DND-41 (cell line): ENCODE measurements around the gene CLEC14A.

Experiments
- EZH2 ChIP-seq: IDR thresholded peaks from 3 replicates; pipeline ENCODE4 v1.6.1; 2012; ENCODE audit warnings: borderline replicate concordance, low read depth, mild to moderate bottlenecking, moderate library complexity, low read length, inconsistent platforms; ENCODE audit not compliant: severe bottlenecking
- TF ChIP-seq, protein P1 (sequence below): IDR thresholded peaks from 2 replicates; pipeline ENCODE4 v1.5.1; 2012; ENCODE audit warnings: borderline replicate concordance, low read length, moderate library complexity, mild to moderate bottlenecking; ENCODE audit not compliant: poor library complexity, severe bottlenecking; ENCODE audit errors: extremely low read depth

DNA sequence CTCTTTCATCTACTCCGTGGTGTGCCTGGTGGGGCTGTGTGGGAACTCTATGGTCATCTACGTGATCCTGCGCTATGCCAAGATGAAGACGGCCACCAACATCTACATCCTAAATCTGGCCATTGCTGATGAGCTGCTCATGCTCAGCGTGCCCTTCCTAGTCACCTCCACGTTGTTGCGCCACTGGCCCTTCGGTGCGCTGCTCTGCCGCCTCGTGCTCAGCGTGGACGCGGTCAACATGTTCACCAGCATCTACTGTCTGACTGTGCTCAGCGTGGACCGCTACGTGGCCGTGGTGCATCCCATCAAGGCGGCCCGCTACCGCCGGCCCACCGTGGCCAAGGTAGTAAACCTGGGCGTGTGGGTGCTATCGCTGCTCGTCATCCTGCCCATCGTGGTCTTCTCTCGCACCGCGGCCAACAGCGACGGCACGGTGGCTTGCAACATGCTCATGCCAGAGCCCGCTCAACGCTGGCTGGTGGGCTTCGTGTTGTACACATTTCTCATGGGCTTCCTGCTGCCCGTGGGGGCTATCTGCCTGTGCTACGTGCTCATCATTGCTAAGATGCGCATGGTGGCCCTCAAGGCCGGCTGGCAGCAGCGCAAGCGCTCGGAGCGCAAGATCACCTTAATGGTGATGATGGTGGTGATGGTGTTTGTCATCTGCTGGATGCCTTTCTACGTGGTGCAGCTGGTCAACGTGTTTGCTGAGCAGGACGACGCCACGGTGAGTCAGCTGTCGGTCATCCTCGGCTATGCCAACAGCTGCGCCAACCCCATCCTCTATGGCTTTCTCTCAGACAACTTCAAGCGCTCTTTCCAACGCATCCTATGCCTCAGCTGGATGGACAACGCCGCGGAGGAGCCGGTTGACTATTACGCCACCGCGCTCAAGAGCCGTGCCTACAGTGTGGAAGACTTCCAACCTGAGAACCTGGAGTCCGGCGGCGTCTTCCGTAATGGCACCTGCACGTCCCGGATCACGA is 46.0 kb downstream of the CLEC14A start:
- TF ChIP-seq, protein P1, sequence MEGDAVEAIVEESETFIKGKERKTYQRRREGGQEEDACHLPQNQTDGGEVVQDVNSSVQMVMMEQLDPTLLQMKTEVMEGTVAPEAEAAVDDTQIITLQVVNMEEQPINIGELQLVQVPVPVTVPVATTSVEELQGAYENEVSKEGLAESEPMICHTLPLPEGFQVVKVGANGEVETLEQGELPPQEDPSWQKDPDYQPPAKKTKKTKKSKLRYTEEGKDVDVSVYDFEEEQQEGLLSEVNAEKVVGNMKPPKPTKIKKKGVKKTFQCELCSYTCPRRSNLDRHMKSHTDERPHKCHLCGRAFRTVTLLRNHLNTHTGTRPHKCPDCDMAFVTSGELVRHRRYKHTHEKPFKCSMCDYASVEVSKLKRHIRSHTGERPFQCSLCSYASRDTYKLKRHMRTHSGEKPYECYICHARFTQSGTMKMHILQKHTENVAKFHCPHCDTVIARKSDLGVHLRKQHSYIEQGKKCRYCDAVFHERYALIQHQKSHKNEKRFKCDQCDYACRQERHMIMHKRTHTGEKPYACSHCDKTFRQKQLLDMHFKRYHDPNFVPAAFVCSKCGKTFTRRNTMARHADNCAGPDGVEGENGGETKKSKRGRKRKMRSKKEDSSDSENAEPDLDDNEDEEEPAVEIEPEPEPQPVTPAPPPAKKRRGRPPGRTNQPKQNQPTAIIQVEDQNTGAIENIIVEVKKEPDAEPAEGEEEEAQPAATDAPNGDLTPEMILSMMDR = no peak
- no peak for TF ChIP-seq EZH2
